SIG-M5 treated with dmso at 0.1 percent for 504 hours (cell line): ENCODE data around the gene METTL9.
"Not testable (repeated sequence)": the region's sequence is repeated elsewhere in the genome, so short reads cannot be mapped to it uniquely, and the experiment has no call there.

Experiments used
- DNase-seq: peaks from one replicate; lab custom pipeline; 2025; ENCODE audit not compliant: unreplicated experiment; lab: John Stamatoyannopoulos, UW

METTL9 gene

DNA sequence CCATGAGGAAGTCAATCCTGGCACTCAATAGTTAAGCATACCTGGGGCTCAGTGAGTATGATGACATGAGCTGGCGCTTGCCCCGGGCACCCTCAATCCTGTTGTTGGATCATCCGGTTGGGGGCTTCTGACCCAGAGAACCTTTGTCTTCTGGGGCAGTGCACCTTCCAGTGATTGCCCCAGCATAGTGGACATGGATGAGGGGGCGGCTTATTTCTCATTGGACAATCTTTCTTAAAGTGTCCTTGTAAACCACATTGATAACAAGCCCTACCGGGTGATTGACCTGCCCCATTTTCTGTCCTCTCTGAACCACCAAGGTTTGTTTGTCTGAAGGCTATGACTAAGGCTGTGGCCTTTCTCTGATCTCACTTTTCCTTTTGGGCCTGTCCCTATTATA, 34.8 kb downstream of the METTL9 start:
- DNase-seq = no peak

DNA sequence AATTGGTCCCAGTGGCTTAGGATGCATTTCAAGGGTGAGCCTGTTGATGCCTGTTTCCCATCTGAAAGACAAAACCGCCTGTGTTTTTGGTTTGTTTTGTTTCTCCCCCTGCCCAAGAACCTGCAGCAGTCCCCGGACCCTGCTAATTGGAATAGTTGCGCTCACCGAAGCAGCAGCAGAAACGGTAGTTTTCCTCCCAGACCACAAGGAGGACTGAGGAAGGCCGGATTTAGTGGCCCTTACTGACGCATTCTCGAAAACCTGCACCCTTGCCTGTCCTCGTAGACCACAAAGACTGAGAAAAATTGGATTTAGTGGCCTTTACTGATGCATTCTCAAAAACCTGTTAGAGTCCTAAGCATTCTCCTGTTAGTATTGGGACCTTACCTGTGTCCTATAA, 36.3 kb downstream of the METTL9 start:
- DNase-seq = not testable (repeated sequence)

- no peak for DNase-seq
Measured at GRCh38 chr16:21637032-21637968, 37.9 kb downstream of the METTL9 start.

DNA sequence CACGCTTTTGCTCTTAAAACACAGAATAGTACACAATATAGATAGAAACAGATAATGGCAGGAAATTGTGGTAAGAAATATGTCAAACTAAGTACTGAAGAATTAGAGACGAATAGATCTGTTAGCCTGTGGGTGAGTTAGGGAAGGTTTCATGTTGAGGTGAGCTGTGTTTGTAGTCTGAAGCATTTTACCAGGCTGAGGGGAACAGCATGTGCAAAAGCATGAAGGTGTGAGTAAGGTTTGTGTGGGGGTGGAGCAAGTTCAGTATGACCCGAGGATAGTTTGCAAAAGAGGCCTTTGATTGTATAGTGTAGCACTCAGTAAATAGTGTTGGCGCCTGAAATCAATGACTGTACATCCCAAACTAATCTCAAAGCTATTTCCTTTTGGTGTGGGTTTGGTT, 39.2 kb downstream of the METTL9 start:
- no peak for DNase-seq

GRCh38 chr16:21639493-21639892, 40.1 kb downstream of the METTL9 start:
- no peak for DNase-seq

GRCh38 chr16:21641916-21642315, 42.5 kb downstream of the METTL9 start:
- DNase-seq = no peak

DNA sequence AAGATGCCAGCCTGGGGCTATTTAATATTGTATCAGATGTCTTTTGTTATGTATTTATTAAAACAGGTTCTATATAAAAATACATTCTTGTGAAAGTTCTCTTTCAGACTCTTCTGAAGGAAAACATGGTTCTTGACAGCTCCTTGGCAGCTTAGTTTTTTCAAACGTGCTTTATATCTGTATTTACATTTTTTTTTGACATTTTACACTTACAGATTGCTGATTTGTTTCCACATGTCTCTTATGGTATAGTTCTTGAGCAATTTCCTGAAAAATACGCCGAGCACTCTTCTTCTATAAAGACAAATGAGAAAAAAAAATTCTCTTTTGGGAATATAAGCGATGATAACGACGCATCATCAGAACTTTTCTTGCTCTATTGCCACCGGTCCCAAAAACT, 43.5 kb downstream of the METTL9 start:
- DNase-seq = peak; percentile 25

DNA sequence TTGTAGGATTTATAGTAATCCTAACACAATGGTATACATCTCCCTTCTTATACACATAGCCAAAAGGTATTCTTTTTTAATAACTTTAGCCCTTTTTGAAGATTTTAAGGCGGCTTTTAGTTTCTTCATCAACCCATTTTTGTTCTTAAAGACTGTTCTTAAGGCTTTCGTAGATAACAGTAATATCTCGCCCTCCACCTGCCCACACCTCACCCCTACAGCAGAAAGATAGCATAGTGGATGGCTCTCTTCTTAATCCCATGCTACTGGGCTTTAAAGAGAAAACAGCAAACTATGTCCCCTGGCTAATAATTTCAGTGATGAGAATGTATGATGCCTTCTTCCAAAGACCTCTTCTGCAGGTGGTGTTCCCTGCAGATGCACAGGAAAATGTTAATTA, 44.4 kb downstream of the METTL9 start:
- DNase-seq = no peak

DNA sequence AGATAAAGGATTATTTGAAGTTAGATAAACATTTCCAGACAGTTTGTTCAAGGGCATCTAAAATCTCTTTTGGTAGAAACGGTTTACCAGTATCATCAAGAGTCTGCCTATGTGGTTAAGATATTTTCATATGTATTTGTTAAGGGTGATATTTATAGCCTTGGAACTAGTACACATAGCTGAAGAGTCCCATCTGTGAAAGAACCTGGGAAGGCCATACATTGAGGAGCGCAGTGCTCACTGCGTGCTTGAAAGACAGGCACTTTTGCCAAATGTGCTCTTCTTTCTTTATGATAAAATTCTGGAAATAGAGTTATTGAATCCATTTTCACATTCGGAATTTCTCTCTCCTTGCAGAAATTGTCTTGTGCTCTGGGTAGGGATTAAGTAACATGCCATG, 45.3 kb downstream of the METTL9 start:
- no peak for DNase-seq

- DNase-seq = peak; percentile 86
Measured at GRCh38 chr16:21645261-21645721, 45.9 kb downstream of the METTL9 start.

DNA sequence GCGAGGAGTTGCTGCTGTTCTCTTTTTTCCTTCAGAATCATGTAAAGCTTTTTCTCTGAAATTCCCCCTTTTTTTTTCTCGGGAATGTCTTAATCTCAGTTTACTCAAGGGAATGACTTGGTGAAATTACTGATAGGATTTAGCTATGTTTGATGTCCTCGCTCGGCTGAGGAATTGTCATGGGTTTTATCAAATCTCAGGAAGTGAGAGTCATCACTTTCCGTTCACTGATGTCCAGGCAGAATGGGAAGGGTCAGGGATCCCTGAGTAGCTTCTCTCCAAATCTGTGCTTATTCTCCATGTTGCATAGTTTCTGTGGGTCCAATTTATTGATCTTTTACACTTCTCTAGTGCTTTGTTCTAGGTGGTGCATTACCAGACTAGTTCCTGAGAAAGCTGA, 46.7 kb downstream of the METTL9 start:
- no peak for DNase-seq

- DNase-seq = no peak
Measured at GRCh38 chr16:21646721-21647561, 47.6 kb downstream of the METTL9 start.

DNA sequence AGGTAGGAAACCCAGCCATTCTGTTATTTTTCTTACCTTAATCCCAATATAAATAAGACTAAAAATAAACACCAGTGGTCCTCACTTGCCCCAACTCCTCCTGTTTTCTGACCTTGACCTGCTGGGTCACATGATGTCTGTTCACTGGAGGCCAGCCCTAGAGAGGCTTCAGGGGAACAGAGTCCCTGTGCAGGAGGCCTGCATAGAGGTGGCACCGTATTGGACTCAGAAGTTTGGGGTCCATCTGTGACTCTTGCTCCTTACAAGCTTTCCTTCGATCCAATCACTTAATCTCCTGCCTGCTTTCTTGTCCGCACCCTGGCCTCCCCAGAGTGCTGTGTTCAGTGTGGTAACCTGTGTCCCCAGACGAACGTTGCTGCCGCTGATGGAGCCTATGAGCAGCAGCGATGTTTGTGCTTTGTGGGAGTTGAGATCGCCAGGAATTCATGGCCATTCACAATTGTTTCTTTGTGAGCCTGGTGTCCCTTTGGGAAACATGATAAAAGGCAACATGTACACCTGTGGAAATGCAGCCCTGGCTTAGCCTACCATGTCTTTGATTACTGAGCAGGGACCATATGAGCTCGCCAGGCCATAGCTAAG, 48.3 kb downstream of the METTL9 start:
- DNase-seq = no peak

- DNase-seq = not testable (repeated sequence)
Measured at GRCh38 chr16:21649826-21650406, 50.5 kb downstream of the METTL9 start.

DNA sequence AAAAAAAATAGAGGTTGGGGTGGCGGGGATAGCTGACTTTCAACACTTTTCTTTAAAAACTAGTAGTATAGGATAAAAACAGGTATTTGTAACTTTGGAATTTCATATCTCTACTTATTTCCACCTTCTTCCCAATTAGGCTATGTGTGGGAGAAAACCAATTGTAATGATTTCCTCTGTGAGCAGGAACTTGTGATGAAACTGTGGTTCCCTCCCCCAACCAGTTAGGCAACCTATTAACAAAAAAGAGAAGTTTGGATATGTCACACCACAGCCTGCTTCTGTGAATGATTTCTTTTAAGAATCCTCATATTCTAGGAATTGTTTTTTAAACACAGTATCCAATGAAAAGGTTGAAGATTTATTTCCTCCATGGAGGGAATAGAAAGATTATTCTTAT, 51.1 kb downstream of the METTL9 start:
- peak; percentile 82 for DNase-seq

GRCh38 chr16:21651515-21651914, 52.1 kb downstream of the METTL9 start:
- no peak for DNase-seq

- DNase-seq = peak; percentile 64
Measured at GRCh38 chr16:21652453-21652852, 53.1 kb downstream of the METTL9 start, which contains the start of gene IGSF6. IGSF6 (minus strand) TSS chr16:21652608; CDS start chr16:21652598, 10 bp downstream.

GRCh38 chr16:21653571-21653970, 54.2 kb downstream of the METTL9 start:
- no peak for DNase-seq

DNA sequence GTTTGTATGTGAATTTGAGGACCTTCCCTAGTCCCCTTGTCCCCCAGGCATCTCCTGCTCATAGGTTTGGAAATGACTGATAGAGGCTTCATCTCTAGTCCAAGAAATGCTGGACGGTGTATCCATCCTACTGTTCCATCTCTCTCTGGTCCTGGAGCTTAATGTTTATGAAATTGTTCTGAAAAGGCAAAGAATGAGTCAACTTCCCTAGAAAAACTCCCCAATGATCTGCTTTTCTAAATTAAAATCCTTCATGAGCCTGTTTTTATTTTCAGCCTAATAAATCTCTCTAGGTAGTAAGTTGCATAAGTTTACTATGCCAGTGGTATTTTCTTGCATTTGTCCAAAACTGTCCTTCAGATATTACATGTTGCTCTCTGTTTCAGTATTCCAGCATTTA, 55.1 kb downstream of the METTL9 start:
- DNase-seq = no peak

DNA sequence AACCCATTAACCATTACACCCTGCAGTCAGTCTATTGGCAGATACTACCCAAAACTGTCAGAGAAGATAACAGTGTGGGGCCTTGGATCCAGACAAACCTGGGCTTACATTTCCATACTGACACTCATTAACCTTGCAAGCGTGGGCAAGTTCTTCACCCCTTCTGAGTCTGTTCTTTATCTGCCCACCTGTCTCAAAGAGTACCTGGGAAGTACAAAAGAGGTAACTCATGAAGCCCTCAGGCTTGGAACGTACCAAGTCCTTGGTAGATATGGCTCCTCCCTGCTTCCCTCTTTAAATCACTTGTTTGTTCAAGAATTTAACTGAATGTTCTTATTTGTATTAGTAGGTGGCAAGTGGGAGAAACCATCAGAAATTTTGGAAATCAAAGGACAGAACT, 55.5 kb downstream of the METTL9 start:
- DNase-seq = no peak
